Stimulated activated CD4-positive, alpha-beta T cell treated with anti-CD3 and anti-CD28 coated beads, Interleukin-4, amount 100 ng/mL, for 1 hour (primary cell): Measurements from ENCODE around the gene SCLY.

Experiments
- DNase-seq: peaks from one replicate; pipeline ENCODE4 v3.0.0-alpha.2; 2020

The SCLY gene

DNA sequence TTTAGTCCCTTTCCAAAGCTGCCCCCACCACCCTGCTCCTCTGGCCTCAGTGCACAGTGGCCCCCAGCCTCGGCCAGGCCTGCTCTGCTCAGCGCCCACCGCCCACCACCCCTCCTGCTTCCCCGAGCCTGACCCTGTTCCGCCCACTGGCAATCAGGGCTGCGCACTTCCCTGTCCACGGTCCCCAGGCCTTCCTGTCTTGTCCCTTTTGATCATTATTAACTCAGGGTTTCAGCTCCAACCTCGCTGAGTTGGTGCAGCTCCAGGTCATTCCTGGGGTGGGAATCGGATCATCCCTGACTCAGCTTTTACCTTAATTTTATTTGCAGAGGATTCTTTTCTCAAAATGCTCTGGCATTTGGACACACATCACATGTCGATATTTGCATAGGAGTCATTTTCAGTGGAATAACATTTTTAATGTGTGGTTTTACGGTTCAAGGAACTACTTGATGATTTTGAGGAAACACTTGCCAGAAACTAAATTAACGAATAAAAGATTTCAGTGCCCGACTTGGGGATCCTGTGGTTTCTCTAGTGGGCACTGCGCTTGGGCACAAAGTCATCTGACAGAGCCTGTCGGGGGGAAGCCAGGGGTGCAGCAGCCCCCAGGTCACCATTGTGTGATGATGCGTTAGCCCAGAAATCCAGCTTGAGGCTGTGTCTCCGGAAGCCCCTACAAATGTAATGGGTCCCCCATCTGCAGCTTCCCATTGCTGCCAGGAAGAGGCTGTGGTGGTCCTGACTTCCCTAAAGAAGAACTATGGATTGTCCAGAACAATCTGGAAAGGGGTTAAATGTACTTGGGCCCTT lies 38.3 kb downstream of the SCLY start:
- DNase-seq: no peak

DNA sequence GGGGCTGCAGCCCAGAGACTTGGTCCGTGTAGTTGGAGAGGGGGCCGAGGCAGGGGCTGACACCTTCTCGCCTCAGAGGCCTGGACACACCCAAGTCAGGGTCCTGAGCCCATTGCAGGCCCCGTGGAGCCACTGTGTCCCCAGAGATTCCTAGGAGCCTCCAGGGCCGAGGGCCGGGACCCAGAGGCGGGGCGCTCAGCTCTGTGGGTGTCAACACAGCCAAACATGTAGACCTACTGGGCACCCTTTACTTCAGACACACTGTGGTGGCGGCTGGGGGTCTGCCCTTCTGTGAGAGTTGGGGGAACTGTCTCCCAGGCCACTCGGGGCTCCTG lies 38.9 kb downstream of the SCLY start:
- no peak for DNase-seq

DNA sequence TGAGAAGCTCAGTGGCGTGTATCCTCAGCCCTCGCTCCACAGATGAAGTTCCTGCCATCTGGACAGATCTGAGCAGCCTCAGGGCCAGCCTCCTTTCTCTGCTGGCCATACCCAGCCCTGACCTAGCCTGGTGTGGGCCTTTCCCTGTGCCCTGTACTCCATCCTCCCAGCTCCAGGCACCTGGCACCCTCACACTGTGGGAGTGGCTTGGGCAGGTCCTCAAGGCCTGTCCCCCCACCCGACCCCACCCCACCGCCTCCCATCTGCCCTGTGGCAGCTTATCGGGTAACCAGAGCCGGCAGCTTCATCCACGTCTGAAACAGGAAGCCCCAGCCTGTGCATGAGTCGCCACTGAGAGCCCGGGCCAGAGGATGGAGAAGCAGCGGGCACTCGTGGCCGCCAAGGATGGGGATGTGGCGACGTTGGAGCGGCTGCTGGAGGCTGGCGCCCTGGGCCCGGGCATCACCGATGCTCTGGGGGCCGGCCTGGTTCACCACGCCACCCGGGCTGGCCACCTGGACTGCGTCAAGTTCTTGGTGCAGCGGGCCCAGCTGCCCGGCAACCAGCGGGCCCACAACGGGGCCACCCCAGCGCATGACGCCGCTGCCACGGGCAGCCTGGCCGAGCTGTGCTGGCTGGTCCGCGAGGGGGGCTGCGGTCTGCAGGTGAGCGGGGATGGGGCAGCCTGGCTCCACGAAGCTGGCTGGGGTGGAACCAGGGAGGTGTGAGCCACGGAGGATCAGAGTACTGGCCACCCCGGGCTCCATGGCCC lies 39.4 kb downstream of the SCLY start, which contains the start of gene ESPNL:
TSS of gene ESPNL (plus strand) at position 292 of the 772 bp plus-strand sequence. CDS start at position 372, 80 bp downstream.
- DNase-seq: no peak

DNA sequence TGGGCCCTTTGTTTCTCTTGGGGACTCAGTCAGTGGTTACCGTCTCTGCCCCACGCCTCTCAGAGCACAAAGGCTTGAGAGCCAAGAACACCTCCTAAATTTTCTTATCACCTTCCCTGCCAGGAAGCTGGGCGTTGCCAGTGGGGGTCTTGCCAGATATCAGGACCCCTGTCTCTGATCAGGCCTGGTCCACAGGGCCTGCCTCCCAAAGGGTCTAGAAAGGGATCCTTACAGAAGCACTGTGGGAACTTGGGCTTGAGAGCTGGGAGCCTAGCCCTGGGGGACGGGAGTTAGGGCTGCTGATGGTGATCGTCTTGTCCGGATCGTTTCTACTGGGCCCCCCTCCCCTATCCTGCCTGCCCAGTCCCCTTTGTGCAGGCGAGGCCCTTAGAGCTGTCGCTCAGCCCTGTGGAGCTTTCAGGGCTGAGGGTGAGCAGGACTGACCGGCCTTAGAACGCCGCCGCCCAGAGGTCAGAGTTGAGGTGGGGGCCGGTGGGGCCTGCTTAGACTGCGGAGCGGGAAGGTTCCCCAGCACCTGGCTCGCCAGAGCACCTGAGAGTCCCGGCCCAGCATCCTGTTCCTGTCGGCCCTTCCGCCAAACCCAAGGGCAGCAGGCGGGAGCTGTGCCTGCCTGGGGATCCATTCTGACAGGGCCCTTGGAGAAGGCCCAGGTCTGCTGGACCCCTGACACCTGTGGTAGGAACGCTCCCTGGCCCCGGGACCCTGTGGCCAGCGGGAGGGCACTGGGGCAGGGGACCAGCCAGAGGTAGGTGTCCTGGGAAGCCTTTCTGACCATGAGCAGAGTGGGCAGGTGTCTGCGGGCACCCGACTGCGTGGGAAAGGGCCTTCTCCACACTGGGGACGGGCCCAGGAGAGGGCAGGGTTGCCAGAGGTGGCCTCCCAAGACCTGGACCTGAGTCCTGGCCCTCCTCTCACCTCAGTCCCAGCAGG lies 40.3 kb downstream of the SCLY start:
- DNase-seq: no peak

DNA sequence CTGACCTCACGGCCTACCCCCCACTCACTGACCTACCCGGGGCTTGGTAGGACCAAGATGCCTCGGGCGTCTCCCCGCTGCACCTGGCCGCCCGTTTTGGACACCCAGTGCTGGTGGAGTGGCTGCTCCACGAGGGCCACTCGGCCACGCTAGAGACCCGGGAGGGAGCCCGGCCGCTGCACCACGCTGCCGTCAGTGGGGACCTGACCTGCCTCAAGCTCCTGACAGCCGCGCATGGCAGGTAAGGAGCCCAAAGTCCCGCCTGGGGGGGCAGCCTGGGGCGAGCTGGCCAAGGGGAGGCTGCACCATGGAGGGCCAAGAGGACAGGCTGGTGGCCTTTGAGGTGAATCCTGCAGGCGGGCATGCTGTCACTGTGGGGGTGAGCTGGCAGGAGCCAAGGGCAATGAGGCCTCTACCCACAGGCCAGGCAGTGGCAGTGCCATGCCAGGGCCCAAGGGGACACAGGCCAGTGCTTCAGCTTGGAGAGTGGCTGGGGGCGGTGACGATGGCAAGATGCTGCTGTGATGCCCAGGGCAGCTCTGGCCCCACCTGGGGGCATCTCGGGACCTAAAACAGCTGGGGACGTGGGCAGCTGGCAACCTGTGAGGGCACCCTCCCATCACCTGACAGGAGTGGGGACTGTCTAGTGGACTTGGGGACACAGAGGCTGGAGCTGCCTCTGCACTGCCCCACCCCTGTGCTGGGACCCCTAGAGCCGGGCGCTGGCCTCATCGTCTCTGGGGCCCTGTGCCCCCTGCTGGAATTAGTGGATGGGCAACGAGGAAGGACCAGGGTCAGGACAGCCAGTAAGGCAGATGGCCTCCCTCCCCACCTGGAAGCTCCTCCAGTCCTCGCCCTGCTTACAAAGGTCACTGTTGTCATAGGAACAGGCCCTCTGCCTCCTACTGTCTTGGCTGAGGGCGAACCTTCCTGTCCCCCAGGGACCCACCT lies 41.4 kb downstream of the SCLY start:
- no peak for DNase-seq

GRCh38 chr2:238102865-238103264 lies 42.1 kb downstream of the SCLY start:
- no peak for DNase-seq

DNA sequence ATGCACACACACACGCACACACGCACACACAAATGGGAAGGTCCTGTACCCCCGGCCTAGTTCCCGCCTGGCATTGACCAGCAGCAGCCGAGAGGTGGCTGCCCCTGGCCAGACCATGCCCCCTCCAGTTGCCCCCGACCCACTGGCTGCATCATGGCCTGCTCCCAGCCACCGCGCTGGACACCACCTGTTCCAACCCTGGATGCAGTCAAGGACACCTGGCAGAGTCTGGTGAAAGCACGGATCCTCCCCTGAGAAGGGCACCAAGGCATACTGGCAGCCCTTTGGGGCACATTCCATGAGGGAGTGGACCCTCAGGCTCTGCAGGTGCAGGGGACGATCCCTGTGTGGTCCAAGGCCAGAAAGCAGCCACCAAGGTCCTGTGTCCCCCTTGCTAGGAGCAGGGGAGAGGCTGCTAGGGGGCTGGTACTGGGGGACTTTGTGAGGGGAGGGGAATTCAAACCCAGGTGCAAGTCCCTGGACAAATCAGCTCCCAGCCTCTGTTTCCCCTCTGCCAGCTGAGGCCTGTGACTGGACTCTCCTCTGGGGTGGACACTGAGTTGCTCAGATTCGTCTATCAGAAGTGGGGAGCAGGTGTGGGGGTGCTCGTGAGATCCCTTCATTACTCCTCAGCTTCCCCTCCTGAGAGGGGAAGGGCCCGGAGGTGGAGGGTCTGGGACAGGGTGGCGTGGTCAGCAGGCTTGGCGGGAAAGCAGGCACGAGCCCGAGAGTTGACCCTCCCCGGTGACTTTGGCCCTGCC lies 42.8 kb downstream of the SCLY start:
- DNase-seq: no peak

GRCh38 chr2:238104226-238104690 lies 43.5 kb downstream of the SCLY start:
- DNase-seq: no peak

DNA sequence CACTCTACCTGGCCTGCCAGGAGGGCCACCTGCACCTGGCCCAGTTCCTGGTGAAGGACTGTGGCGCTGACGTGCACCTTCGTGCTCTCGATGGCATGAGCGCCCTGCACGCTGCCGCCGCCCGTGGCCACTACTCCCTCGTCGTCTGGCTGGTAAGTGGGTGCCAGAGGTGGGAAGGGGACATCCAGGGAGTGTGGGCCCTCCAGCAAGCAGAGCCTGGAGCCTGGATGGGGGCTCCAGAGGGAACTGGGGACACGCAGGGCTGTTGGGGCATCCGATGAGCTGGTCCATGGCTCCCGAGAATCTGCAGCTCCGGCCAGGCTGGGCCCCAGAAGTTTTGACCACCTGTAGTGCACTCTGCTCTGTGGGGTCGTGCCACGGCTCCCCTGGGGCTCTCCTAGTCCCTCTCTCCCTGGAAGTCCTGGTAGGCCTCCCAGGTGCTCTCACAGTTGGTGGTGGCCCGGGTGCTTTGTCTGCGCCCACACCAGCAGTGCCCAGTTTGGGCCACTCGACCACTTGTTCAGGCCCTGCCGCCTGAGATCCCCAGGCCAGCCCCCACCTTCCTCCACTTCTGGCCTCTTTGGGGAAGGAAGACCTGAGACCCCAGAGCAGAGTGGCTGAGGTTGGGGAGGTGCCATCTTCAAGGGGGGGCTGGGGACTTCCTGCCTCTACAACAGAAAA lies 44.0 kb downstream of the SCLY start:
- DNase-seq: no peak

- no peak for DNase-seq
These were observed 44.9 kb downstream of the SCLY start for GRCh38 chr2:238105506-238106338.

- DNase-seq: no peak
These were observed 45.5 kb downstream of the SCLY start for GRCh38 chr2:238106339-238106697.

DNA sequence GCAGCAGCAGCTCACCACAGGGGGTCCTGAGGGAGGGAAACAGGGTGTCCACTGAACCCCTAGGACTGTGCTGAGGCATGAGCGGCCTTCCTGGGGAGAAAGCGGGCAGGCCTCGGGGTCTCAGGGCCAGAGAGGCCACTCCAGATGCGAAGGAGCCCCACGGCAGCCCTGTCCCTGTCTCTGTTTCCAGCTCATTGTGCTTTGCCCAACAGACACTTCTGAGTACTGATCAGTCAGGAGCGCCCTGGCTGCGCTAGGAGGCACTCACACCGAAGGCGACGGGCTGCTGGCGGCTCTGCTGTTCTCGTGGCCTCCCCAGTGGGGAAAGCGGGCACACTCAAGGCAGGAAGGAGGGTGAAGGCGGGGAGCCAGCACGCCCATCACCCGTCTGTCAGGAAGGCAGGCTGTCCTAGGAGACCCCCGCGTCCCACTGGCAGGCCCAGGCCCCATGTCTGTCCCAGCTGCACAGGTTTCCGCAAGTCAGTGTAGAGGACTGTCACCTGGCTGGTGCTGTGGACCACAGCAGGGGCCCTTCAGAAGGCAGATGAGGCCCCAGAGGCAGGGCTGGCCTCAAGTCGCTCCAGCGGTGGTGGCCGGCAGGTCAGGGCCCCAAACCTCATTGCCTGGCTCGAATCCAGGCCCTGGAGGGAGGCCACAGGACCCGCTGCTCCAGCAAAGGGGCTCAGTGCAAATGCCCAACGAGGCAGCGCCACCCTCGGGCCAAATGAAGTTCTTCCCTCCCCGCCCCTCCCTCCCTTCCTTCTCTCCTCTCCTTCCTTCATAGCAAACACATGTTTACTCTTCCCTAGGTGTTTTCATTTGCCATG lies 46.1 kb downstream of the SCLY start:
- no peak for DNase-seq

DNA sequence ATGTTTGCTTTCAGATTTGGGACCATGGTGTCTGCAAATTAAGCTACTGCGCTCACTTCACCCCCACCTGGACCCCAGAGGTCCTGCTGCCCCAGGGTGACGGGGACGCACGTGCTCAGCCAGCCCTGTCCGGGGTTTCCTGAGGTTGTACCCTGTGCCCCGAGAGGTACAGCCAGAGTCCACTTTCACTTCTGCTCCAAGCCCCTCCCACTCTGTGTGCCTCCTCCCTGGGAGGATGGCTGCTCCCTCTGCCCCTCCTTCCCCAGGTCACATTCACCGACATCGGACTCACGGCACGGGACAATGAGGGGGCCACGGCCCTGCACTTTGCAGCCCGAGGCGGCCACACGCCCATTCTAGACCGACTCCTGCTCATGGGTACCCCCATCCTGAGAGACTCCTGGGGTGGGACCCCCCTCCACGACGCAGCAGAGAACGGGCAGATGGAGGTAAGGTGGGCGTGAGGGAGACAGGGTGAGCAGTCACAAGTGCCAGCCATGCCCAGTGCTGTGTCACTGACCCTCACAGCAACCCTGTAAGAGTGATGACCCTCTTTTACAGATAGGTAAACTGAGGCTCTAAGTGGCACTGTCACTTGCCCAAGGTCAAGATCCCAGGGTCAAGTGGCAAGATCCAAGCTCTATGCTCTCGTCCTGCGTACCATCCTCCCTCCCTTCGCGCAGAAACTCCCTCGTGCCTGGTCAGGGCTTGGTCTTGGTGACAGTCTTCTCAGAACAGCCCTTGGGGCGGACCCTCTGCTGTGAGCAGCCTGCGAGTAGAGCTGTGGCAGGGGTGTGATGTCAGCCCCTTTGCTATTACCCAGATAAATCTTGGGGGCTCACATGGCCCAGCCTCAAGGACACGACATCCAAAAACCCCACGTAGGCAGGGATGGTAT lies 47.0 kb downstream of the SCLY start:
- DNase-seq: no peak

DNA sequence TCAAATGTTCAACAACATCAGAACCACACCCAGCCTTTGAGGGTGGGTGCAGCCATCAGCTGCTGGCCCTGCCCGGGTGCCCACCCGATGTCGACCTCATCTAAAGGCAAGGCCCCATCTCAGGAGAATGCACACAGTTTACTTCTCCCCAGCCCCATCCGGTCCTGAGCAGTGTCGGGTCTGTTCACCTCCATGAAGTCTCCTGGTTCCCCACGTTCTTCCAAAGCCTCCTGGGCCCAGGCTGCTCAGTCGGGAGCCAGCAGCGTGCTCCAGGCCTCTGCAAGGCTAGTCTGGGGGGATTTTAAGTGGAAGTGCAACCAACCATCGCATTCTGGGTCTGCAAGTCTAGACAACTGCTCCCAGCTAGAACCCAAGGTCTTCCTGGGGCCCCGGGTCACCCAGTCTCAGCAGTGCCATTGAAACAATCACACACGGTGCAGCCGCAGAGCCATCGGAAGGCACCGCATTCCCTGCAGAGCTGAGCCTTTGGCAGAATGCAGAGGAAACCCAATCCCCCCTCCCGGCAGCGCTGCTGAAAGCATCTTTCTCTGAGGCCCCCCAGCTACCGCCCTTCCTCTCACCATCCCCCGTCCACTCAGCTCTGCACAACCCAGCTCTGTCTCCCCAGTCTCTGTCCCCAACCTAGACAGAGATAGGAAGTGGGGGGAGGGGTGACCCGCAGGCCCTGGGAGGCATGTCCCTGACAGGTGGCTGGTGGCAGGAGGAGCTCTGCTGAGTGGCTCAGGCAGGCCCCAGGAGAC lies 47.8 kb downstream of the SCLY start:
- no peak for DNase-seq

GRCh38 chr2:238113611-238114010 lies 52.8 kb downstream of the SCLY start:
- no peak for DNase-seq

GRCh38 chr2:238114331-238114841 lies 53.6 kb downstream of the SCLY start:
- no peak for DNase-seq
